Central memory CD4-positive, alpha-beta T cell (primary cell): ENCODE measurements around the gene FILIP1L.

Experiments used
- DNase-seq: peaks from one replicate; pipeline ENCODE4 v3.0.0; 2022

The FILIP1L gene

GRCh38 chr3:99947356-99947755 is 166.9 kb downstream of the FILIP1L start:
- DNase-seq: no peak

- no peak for DNase-seq
Observed at GRCh38 chr3:99945328-99945995, 168.8 kb downstream of the FILIP1L start.

GRCh38 chr3:99943931-99944761 is 170.2 kb downstream of the FILIP1L start:
- no peak for DNase-seq

- DNase-seq: no peak
Observed at GRCh38 chr3:99941211-99941610, 173.1 kb downstream of the FILIP1L start.

GRCh38 chr3:99940350-99940749 is 174.0 kb downstream of the FILIP1L start:
- no peak for DNase-seq

GRCh38 chr3:99939876-99940275 is 174.4 kb downstream of the FILIP1L start:
- no peak for DNase-seq

- no peak for DNase-seq
Observed at GRCh38 chr3:99938270-99938911, 175.9 kb downstream of the FILIP1L start.

- DNase-seq: no peak
Observed at GRCh38 chr3:99934975-99935797, 179.1 kb downstream of the FILIP1L start.

GRCh38 chr3:99933971-99934750 is 180.1 kb downstream of the FILIP1L start:
- no peak for DNase-seq

- DNase-seq: no peak
Observed at GRCh38 chr3:99931059-99931458, 183.2 kb downstream of the FILIP1L start.

- DNase-seq: no peak
Observed at GRCh38 chr3:99929745-99930139, 184.6 kb downstream of the FILIP1L start.

GRCh38 chr3:99928771-99929744 is 185.2 kb downstream of the FILIP1L start:
- DNase-seq: no peak

GRCh38 chr3:99927671-99928457 is 186.4 kb downstream of the FILIP1L start:
- no peak for DNase-seq

GRCh38 chr3:99925584-99926230 is 188.6 kb downstream of the FILIP1L start:
- no peak for DNase-seq

GRCh38 chr3:99923873-99924272 is 190.4 kb downstream of the FILIP1L start:
- DNase-seq: no peak

- DNase-seq: no peak
Observed at GRCh38 chr3:99921986-99922385, 192.3 kb downstream of the FILIP1L start.

GRCh38 chr3:99921377-99921695 is 193.0 kb downstream of the FILIP1L start:
- no peak for DNase-seq

GRCh38 chr3:99920481-99921376 is 193.6 kb downstream of the FILIP1L start:
- DNase-seq: no peak
